ENCODE measurements around the gene LBX1. TPM values are rescaled to one million over a fixed set of nuclear protein-coding genes. Genes with fewer than 3 reads are reported as not detected.
"Not testable (repeated sequence)": the region's sequence is repeated elsewhere in the genome, so short reads cannot be mapped to it uniquely, and the experiment has no call there.

The LBX1 gene
- total RNA-seq, 2 donors from 2014 or later: not detected

DNA sequence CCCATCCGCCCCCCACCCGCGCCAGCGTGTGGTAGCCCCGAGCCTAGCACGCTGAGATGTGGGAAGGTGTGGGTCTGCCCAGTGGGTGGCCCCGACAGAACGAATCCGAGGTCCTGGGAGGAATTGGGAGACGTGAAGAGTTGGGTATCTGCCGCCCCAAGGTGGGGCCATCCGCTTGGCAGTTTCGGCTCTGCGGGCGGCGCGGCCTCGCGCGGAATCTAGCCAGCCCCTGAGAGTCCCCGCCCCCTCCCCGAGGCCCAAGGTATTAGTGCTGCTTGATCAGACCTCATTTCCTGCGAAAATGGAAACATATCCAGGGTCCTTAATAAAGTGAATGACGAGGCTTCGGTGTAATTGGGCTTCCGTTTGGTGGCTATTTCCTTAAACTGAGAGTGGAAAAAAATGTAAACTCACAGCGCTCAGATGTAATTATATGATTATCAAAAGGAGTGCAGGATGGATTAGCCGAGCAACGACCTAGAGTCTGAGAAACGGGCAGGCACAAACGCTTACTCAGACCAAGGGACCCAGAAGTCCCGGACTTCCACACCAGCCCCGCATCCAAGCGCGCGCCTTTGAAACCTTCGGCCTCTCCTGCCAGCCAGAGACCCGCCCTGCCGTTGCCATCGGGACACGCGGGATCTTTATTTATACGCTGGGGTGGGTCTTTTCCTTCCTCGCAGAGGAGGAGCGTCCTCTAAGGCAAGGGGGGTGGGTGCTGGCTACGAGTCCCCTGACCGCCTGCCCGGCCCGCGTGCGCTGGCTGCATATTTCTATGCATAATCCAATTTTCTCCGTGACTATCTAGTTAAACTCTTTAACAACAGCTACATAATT, 12.8 kb downstream of the LBX1 start:
- intact Hi-C loops (cut with DNase I): no loop called here
- DNase-seq (ENCODE audit: low spot score): no peak

DNA sequence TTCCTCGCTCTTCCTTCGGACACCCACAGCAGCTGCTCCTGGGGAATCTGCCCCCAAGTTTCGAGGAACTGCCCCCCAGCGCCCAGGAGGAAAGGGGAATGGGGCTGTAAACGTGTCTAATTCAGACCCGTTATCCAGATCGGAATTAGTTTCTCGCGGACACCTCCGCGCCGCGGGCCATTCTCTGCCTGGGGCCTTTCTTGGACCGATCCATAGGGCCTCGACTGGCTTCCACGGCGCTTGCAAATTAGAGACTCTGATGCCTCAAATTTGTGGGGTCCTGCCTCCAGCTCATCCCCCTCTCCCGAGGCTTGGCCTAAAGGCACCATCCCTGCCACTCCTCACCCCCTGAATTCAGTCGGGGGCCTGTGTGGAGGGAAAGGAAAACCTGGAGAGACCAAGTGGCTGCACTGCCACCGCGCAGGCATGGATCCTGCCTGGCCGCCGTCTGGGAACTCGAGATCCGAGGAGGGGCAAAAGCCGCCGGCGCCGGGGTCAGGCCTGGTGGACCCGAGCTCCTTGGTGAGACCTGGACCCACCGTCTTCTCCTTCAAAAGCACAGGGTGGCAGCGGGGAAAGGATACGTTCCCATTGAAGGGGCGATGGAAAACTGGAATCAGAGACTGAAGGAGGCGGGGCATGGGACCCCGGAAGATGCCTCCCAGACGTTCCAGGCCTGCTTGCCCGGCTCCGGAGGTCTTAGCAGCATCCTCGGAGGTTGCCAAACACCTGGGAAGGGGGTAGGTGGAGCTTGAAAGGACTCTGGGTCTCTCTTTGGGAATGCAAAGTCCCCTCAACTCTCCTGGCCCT, 13.7 kb downstream of the LBX1 start:
- intact Hi-C loops (cut with DNase I): no loop called here
- DNase-seq (ENCODE audit: low spot score): no peak

DNA sequence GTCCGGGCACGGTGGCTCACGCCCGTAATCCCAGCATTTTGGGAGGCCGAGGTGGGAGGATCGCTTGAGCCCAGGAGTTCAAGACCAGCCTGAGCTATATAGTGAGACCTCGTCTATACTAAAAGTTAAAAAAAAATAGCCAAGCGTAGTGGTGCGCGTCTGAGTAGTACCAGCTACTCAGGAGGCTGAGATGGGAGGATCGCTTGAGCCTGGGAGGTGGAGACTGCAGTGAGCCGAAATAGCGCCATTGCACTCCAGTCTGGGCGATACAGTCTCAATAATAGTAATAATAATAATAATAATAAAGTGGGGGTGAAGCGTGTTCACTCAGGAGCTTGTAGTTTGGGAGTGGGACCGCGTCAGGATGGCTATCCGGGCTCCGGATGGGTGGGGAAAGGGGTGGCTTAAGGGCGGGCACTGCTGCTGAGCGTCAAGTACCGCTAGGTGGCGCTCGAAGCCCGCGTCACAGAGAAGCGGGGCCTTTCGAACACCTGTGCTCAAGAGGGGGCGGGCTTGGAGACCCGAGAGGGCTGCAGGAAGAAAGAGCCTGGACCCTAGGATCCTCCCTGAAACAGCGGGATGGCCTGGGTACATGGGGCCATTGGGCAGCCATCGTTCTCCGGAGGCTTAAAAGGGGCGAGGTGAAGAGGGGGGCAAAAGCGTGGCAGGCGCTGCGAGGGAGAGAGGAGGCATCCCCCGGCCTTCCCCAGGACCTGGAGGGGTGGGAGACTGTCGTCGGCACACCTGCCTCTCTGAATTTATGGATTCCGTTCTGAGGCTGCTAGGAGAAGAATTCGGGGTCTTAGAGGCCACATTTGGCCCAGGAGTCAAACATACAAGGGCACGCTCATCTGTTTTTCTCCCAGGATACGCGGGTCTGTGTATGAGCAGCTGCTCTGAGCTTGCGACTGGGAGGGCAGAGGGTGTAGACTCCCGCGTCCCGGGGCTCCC, 14.5 kb downstream of the LBX1 start:
- DNase-seq (ENCODE audit: low spot score): peak; percentile 92
- intact Hi-C loops (cut with DNase I): loop anchor here (5.0 kb wide), 2 partner anchors 353 to 358 kb away; no protein-coding TSS in a partner anchor

DNA sequence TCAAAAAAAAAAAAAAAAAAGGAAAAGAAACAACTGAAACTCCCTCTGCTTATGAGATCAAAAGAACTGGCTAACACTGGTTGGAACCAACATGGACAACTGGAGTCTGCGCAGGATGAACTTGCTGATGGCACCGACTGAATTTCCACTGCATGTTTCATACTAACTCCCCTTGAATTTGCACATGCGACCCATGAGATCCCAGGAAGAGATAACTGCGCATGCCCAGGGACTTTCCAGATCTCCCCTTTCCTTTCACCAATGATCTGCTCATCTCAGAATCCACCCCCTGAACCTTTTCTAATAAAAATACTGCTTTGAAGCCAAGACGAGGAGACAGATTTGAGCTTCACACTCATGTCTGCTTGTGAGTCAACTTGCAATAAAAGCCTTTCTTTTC, 20.7 kb downstream of the LBX1 start:
- DNase-seq (ENCODE audit: low spot score): no peak
- intact Hi-C loops (cut with DNase I): no loop called here

DNA sequence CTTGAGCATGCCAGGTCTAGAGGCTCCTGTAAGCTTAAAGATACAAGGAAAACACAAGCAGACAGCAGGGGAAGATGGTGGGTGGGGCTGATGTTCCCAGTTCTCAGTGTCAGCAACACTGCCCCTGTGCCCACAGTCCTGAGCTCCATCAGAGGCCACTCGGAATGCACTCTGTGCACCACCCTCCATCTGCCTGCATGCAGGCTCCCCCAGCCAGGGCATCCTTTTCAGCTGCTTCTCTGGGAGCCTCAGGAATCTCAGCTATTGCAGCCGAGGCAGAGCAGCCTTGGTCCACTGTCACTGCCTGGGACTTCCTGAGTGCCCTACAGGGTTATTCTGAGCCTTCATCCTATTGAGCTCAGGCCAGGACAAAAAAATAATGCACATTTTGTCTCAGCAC, 22.2 kb downstream of the LBX1 start:
- intact Hi-C loops (cut with DNase I): no loop called here
- no peak for DNase-seq (ENCODE audit: low spot score)

DNA sequence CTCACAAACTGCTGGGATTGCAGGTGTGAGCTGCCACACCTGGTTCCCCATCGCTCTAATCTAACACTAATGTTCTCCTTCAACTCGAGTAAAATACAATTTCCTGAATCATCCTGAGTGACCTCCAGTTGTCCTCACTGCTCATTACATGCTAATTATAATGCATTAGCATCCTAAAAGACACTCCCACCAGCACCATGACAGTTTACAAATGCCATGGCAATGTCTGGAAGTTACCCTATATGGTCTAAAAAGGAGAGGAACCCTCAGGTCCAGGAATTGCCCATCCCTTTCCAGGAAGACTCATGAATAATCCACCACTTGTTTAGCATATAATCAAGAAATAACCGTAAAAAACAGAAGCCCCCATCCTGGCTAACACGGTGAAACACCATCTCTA, 26.6 kb downstream of the LBX1 start:
- DNase-seq (ENCODE audit: low spot score); intact Hi-C loops (cut with DNase I): not testable (repeated sequence)

DNA sequence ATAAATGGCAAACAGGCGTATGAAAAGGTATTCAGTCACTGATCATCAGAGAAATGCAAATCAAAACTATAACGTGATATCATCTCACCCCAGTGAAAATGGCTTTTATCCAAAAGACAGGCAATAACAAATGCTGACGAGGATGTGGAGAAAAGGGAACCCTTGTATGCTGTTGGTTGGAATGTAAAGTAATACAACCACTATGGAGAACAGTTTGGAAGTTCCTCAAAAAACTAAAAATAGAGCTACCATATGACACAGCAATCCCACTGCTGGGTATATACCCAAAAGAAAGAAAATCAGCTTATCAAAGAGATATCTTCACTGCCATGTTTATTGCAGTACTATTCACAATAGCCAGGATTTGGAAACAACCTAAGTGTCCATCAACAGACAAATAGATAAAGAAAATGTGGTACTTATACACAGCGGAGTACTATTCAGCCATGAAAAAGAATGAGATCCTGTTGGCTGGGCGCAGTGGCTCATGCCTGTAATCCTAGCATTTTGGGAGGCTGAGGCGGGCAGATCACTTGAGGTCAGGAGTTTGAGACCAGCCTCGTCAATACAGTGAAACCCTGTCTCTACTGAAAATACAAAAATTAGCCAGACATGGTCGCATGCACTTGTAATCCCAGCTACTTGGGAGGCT, 30.8 kb downstream of the LBX1 start:
- DNase-seq (ENCODE audit: low spot score); intact Hi-C loops (cut with DNase I): not testable (repeated sequence)

DNA sequence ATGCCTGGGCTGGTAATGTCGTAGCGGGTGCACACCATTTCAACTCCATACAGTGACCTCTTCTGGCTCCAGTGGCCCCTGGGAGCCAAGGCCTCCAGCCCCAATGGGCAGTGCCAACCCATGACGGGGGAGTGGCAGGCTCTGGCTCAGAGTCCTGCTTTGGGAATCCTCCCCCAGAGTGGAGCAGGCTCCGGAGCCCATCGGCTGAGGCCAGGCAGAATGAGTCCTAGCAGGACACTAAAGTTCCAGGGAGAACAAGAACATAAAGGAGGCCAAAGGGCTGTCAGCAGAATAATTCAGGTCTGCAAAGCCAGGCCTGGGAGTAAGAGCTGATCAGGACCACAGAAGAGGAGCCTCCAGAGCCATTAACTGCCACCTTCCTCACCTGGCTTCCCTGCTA, 33.3 kb downstream of the LBX1 start:
- DNase-seq (ENCODE audit: low spot score): no peak
- intact Hi-C loops (cut with DNase I): no loop called here

DNA sequence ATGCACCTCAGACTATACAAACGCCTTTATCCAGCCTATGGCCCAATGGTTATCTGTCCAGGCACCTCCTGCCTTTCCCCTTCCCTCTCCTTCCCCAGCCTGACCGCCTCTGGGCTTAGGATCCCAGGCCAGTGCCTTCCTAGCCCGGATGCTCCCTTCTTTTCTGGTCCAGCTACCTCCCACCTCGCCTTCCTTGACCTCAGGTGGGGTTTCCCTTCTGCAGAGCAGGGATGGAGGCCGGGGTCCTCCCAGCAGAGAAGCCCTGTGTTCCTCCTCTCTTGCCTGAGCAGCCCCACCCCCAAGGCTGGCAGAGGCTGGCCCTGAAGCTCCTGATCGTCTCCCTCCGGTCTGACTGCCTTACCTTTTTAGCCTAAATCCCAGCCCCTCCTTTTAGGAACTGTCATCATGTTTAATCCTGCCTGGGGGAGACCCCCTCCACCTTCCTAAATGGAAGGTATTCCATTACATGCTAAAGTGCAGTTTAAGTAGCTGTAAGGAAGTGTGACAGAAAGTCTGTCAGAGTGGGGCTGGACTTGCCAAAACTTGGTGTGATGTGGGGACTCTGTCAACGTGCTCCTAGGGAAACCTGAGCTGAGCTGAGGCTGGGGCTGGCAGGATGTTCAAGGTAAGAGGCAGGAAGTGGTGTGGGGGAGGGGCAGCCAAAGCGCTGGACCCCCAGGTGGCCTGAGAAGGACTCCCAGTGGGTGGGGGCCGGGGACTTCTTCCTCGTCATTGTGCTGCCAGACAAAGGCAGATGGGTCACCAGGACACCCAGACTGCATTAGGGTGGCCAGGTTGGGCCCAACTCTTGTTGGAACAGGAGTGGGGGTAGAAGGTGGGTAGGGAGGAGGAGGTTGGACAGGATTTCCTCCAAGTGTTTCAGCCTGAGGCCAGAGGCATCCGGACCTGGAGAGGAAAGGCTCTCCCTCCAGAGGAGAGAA, 39.5 kb downstream of the LBX1 start:
- intact Hi-C loops (cut with DNase I): no loop called here
- peak; percentile 72 for DNase-seq (ENCODE audit: low spot score)

DNA sequence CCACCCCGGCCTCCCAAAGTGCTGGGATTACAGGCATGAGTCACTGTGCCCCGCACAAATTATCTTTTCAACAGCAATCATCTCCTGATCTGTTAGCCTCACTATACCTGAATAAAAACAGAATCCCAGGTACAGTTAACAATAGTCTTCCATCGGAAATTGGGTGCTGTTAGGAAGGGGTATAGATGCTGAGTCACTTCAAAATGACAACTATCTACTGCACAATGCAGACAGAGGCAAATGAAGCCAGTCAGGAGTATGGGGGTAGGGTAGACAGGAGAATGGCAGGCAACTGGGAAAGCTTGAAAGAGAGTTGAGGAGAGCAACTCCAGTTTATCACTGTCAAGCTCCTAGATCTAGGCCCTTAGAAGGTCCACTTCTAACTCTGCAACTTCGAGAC, 40.3 kb downstream of the LBX1 start:
- intact Hi-C loops (cut with DNase I): no loop called here
- no peak for DNase-seq (ENCODE audit: low spot score)

DNA sequence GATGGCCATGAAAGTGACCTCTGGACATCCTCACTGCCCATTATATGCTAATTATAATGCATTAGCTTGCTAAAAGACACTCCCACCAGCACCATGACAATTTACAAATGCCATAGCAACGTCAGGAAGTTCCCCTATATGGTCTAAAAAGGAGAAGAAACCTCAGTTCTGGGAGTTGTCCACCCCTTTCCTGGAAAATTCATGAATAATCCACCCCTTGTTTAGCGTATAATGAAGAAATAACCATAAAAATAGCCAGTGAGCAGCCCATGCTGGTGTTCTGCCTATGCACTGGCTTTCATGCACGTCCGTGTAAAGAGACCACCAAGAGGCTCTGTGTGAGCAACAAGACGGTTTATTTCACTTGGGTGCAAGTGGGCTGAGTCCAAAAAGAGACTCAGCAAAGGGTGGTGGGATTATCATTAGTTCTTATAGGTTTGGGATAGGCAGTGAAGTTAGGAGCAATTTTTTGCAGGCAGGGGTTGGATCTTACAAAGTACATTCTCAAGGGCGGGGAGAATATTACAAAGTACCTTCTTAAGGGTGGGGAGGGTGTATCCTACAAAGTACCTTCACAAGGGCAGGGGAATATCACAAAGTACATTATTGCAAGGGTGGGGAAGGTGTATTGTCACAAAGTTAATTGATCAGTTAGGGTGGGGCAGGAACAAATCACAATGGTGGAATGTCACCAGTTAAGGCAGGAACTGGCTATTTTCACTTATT, 45.6 kb downstream of the LBX1 start:
- DNase-seq (ENCODE audit: low spot score): no peak
- intact Hi-C loops (cut with DNase I): no loop called here

DNA sequence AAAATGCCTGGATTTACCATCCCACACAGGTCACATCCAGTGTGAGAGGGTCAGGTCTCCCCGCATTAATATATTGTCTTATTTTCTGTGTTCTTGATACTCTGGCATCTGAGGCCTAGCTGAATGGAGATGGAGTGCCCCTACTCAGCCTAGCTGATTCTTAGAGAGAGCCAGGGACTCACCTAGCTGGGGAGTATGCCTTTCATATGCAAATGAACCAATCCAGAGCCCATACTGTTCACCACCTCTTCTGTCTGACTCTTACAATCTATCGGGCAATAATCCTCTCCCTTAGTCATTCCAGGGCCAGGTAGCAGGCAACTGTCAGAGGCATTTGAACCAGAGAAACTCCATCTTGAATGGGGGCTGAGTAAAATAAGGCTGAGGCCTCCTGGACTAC, 46.3 kb downstream of the LBX1 start:
- intact Hi-C loops (cut with DNase I): no loop called here
- DNase-seq (ENCODE audit: low spot score): no peak

Other genes with a start within 250 kb of the LBX1 start
- 10 to 100 TPM; 48.6 to 53.9 TPM for gene MRPL43, start 242.0 kb downstream of the LBX1 start, total RNA-seq
- 1 to 10 TPM; 5.2 to 5.6 TPM for gene TWNK, start 241.9 kb downstream of the LBX1 start, total RNA-seq
- 10 to 100 TPM; 71.4 to 91.3 TPM for gene LZTS2, start 229.7 kb downstream of the LBX1 start, total RNA-seq
- under 1 TPM; 0.48 to 0.83 TPM for gene PDZD7, start 198.3 kb downstream of the LBX1 start, total RNA-seq
- gene SFXN3, start 198.2 kb downstream of the LBX1 start, total RNA-seq: 10 to 100 TPM; 72.7 to 79.5 TPM
- 1 to 10 TPM; 6.5 to 9.3 TPM for gene KAZALD1, start 167.5 kb downstream of the LBX1 start, total RNA-seq
- gene TLX1, start 98.2 kb downstream of the LBX1 start, total RNA-seq: not detected
- gene BTRC, start 124.7 kb upstream of the LBX1 start, total RNA-seq: 10 to 100 TPM; 13.9 to 14.3 TPM